Progenitor cell of endocrine pancreas (in vitro differentiated cells): ENCODE measurements around the gene SCAPER. TPM values are rescaled to one million over a fixed set of nuclear protein-coding genes. Genes with fewer than 3 reads are reported as not detected.
A peak's percentile ranks its signal among the peaks of the same experiment; 100 is the strongest.

Experiments used
- DNase-seq: peaks from one replicate; pipeline ENCODE4 v3.0.0; 2021; ENCODE audit warnings: low spot score; ENCODE audit not compliant: unreplicated experiment
- H3K27ac Mint-ChIP-seq: 2 replicates; pipeline ENCODE4 v1.8.0; 2021; ENCODE audit warnings: mild to moderate bottlenecking, moderate library complexity, mixed read lengths
- H3K27me3 Mint-ChIP-seq: 2 replicates; pipeline ENCODE4 v1.8.0; 2021; ENCODE audit warnings: mixed read lengths
- H3K36me3 Mint-ChIP-seq: 2 replicates; pipeline ENCODE4 v1.8.0; 2022; ENCODE audit warnings: mixed read lengths; ENCODE audit not compliant: insufficient read depth
- H3K4me1 Mint-ChIP-seq: 2 replicates; pipeline ENCODE4 v1.8.0; 2021; ENCODE audit warnings: low read depth, mixed read lengths
- H3K4me3 Mint-ChIP-seq: 2 replicates; pipeline ENCODE4 v1.8.0; 2021; ENCODE audit warnings: low read depth, mild to moderate bottlenecking, moderate library complexity, mixed read lengths
- H3K9me3 Mint-ChIP-seq: 2 replicates; pipeline ENCODE4 v1.8.0; 2021; ENCODE audit warnings: low read depth, mixed read lengths
- CTCF ChIP-seq: fragments of 200-600 bp; sonication (generic); IDR thresholded peaks from one replicate; pipeline ENCODE4 v1.5.0; 2021; ENCODE audit warnings: antibody characterized with exemption, mild to moderate bottlenecking; ENCODE audit not compliant: unreplicated experiment
- total RNA-seq: library from RNA; stranded (reverse); gene quantifications from 2 replicates; pipeline ENCODE4 v1.2.1, GENCODE V29; 2021

Gene SCAPER
- total RNA-seq, 1 donor from 2014 or later: 43.1 TPM

DNA sequence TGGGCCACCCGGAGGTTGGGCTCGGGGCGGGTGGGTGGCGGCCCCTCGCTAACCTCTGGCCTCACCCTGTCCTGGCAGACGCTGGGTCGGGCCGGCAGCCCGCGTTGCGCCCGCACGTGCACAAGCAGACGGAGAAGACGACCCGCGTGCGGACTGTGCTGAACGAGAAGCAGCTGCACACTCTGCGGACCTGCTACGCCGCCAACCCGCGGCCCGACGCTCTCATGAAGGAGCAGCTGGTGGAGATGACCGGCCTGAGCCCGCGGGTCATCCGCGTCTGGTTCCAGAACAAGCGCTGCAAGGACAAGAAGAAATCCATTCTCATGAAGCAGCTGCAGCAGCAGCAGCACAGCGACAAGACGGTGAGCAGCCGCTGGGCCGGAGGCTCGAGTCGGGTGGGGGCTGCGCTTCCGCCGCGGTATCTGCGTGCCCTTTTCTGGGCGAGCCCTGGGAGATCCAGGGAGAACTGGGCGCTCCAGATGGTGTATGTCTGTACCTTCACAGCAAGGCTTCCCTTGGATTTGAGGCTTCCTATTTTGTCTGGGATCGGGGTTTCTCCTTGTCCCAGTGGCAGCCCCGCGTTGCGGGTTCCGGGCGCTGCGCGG is 564.8 kb downstream of the SCAPER start:
- DNase-seq: no peak
- H3K27ac Mint-ChIP-seq: no peak overlapping the region
- no peak for TF ChIP-seq CTCF
- H3K36me3 Mint-ChIP-seq: no peaks in the 10 kb centered on the region
- peaks cover 21% of the 10 kb centered on the region for H3K4me1 Mint-ChIP-seq
- no peaks in the 10 kb centered on the region for H3K9me3 Mint-ChIP-seq
- H3K27me3 Mint-ChIP-seq: peaks cover 88% of the 10 kb centered on the region
- H3K4me3 Mint-ChIP-seq: peak overlapping the region; percentile 55

- Mint-ChIP-seq H3K4me1 (peaks cover 24% of the 10 kb centered on the region), H3K4me3 (peak overlapping the region; percentile 41), H3K27ac (no peak overlapping the region), H3K36me3 (no peaks in the 10 kb centered on the region), H3K27me3 (peaks cover 87% of the 10 kb centered on the region), H3K9me3 (no peaks in the 10 kb centered on the region)
- DNase-seq: no peak
- no peak for TF ChIP-seq CTCF
These were observed 565.6 kb downstream of the SCAPER start for GRCh38 chr15:76339305-76340197.

DNA sequence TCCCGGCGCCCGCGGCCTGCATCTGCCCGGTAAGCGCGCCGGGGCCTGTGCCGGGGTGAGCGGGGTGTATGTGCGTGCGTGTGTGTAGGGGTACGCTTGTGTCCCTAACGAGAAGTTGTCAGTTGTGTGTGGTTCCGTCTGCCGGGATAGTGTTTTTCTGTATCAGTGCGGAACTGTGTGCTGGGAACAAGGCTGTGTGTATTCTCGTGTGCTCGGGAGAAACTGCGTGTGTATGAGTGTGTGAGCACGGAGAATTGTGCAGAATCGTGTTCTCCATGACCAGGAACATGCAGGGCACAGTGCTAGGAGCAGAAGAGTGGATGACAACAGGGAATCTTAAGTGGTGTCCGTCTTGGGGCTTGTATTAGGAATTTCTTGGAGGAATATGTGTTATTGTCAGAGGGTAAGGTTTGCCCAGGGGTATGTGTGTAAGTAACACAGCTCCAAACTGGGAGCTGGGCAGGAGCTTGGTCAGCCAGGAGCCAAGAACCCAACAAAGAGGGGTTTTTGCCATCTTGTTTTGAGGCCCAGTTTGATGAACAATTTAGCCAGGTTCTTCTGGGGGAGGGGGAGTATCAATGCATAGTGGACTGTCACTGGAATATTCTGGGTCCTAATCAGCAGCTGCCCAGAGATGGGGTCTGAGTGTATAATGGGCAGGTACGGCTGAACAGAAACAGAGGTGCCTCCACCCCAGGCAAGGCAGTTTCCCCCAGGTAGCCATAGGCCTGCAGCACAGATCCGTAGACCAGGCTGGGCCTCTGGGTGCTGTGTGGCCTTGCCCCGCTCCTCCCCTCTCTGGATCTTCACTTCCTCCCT is 566.4 kb downstream of the SCAPER start:
- Mint-ChIP-seq H3K9me3 (no peaks in the 10 kb centered on the region), H3K4me1 (peaks cover 28% of the 10 kb centered on the region), H3K27me3 (peaks cover 87% of the 10 kb centered on the region), H3K4me3 (no peak overlapping the region), H3K36me3 (no peaks in the 10 kb centered on the region), H3K27ac (no peak overlapping the region)
- DNase-seq: no peak
- no peak for TF ChIP-seq CTCF

DNA sequence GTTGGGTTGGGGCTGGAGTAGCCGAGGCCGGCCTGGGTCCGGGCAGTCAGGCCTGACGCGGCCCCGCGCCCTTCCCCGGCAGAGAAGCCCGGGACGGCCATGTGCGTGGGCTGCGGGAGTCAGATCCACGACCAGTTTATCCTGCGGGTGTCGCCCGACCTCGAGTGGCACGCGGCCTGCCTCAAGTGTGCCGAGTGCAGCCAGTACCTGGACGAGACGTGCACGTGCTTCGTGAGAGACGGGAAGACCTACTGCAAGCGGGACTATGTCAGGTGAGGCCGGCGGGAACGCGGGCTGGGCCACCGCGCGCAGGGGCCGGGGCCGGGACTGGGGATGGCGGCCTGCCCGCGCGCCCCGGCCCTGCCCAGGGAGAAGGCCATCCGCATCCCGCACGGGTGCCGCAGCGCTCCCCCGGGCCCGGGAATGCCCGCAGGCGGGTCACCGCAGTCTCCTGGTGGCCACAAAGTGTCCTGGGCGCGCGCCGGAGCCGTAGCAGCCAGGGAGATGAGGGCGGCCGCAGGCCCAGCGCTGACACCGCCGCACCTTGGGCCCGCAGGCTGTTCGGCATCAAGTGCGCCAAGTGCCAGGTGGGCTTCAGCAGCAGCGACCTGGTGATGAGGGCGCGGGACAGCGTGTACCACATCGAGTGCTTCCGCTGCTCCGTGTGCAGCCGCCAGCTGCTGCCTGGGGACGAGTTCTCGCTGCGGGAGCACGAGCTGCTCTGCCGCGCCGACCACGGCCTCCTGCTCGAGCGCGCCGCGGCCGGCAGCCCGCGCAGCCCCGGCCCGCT is 567.2 kb downstream of the SCAPER start:
- H3K4me1 Mint-ChIP-seq: peaks cover 28% of the 10 kb centered on the region
- H3K36me3 Mint-ChIP-seq: no peaks in the 10 kb centered on the region
- no peak for TF ChIP-seq CTCF
- no peak overlapping the region for H3K27ac Mint-ChIP-seq
- no peaks in the 10 kb centered on the region for H3K9me3 Mint-ChIP-seq
- peak; percentile 26 for DNase-seq
- H3K27me3 Mint-ChIP-seq: peaks cover 87% of the 10 kb centered on the region
- peak overlapping the region; percentile 67 for H3K4me3 Mint-ChIP-seq
